Ascending aorta (tissue), 2 donors: ENCODE data around the gene SRGAP1. TPM values are rescaled to one million over a fixed set of nuclear protein-coding genes. Genes with fewer than 3 reads are reported as not detected.

ENCODE experiments used
- DNase-seq, 2 donors: peaks; one replicate each; pipeline ENCODE4 v3.0.0-alpha.2; 2019; ENCODE audit warnings: low spot score in 2 of 2
- H3K27ac ChIP-seq, 2 donors: fragments of 200-600 bp; sonication (generic); one replicate each; pipeline ENCODE4 v1.5.1; 2016 to 2017; ENCODE audit warnings: mild to moderate bottlenecking in 1 of 2
- H3K27me3 ChIP-seq: fragments of 200-600 bp; sonication (generic); one replicate; pipeline ENCODE4 v1.5.1; 2017
- H3K36me3 ChIP-seq, 2 donors: fragments of 200-600 bp; sonication (generic); one replicate each; pipeline ENCODE4 v1.5.1; 2016
- H3K4me1 ChIP-seq, 2 donors: fragments of 200-600 bp; sonication (generic); one replicate each; pipeline ENCODE4 v1.5.1; 2016 to 2017; ENCODE audit warnings: mild to moderate bottlenecking in 1 of 2
- H3K4me3 ChIP-seq, 2 donors: fragments of 200-600 bp; sonication (generic); one replicate each; pipeline ENCODE4 v1.5.1; 2016 to 2017; ENCODE audit warnings: mild to moderate bottlenecking in 1 of 2
- H3K9me3 ChIP-seq, 2 donors: fragments of 200-600 bp; sonication (generic); one replicate each; pipeline ENCODE4 v1.5.1; 2016
- CTCF ChIP-seq, 3 experiments: fragments of 200-600 bp in 2 of 3; fragments of 450-650 bp in 1 of 3; sonication (generic) in 2 of 3; IDR thresholded peaks; one replicate each; pipeline ENCODE4 v1.5.1; 2016 to 2019; ENCODE audit warnings: antibody characterized with exemption in 3 of 3, mild to moderate bottlenecking in 1 of 3, moderate library complexity in 1 of 3
- intact Hi-C: fragments of 100-400 bp; cut with DNase I; formaldehyde crosslinking; loops from one replicate; pipeline ENCODE4 v1.15.1; 2023
- total RNA-seq: library from RNA; depleted of rRNA; stranded (reverse); fragments of >200 nt; gene quantifications from one replicate; pipeline ENCODE4 v1.1.0, GENCODE V29; 2016

Gene SRGAP1
- total RNA-seq, 1 donor from 2014 or later = 5.5 TPM

- no peaks in the 10 kb centered on the region for H3K27me3 ChIP-seq
- H3K4me3 ChIP-seq = no peak overlapping the region
- intact Hi-C loops = no loop called here
- no peak for TF ChIP-seq CTCF (IDR thresholded peaks at IDR 0.05)
- H3K36me3 ChIP-seq = no peaks in the 10 kb centered on the region
- no peak overlapping the region for H3K27ac ChIP-seq
- peaks cover 0 to 17% of the 10 kb centered on the region in 2 donors for H3K9me3 ChIP-seq
- H3K4me1 ChIP-seq = no peaks in the 10 kb centered on the region
- DNase-seq = no peak
Measured at GRCh38 chr12:63909746-63910145, 65.2 kb downstream of the SRGAP1 start.

GRCh38 chr12:63911341-63911740, 66.8 kb downstream of the SRGAP1 start:
- Histone ChIP-seq H3K27me3 (no peaks in the 10 kb centered on the region), H3K27ac (no peak overlapping the region), H3K4me1 (peaks cover 0 to 9% of the 10 kb centered on the region in 2 donors), H3K36me3 (no peaks in the 10 kb centered on the region), H3K4me3 (no peak overlapping the region), H3K9me3 (peaks cover 0 to 6% of the 10 kb centered on the region in 2 donors)
- DNase-seq = no peak
- intact Hi-C loops = no loop called here
- TF ChIP-seq CTCF (IDR thresholded peaks at IDR 0.05) = no peak

GRCh38 chr12:63912651-63913050, 68.2 kb downstream of the SRGAP1 start:
- peaks cover 0 to 9% of the 10 kb centered on the region in 2 donors for H3K4me1 ChIP-seq
- DNase-seq = no peak
- no peaks in the 10 kb centered on the region for H3K36me3 ChIP-seq
- no peaks in the 10 kb centered on the region for H3K27me3 ChIP-seq
- H3K27ac ChIP-seq = no peak overlapping the region
- intact Hi-C loops = no loop called here
- H3K4me3 ChIP-seq = no peak overlapping the region
- no peaks in the 10 kb centered on the region for H3K9me3 ChIP-seq
- TF ChIP-seq CTCF (IDR thresholded peaks at IDR 0.05) = no peak

GRCh38 chr12:63913929-63914328, 69.4 kb downstream of the SRGAP1 start:
- DNase-seq = no peak
- H3K4me3 ChIP-seq = no peak overlapping the region
- H3K36me3 ChIP-seq = no peaks in the 10 kb centered on the region
- H3K4me1 ChIP-seq = peaks cover 0 to 9% of the 10 kb centered on the region in 2 donors
- H3K9me3 ChIP-seq = no peaks in the 10 kb centered on the region
- TF ChIP-seq CTCF (IDR thresholded peaks at IDR 0.05) = no peak
- no peak overlapping the region for H3K27ac ChIP-seq
- intact Hi-C loops = no loop called here
- H3K27me3 ChIP-seq = no peaks in the 10 kb centered on the region

- intact Hi-C loops = no loop called here
- H3K27ac ChIP-seq = no peak overlapping the region
- peaks cover 0 to 12% of the 10 kb centered on the region in 2 donors for H3K4me1 ChIP-seq
- H3K9me3 ChIP-seq = no peaks in the 10 kb centered on the region
- H3K36me3 ChIP-seq = no peaks in the 10 kb centered on the region
- no peaks in the 10 kb centered on the region for H3K27me3 ChIP-seq
- no peak overlapping the region for H3K4me3 ChIP-seq
- no peak for TF ChIP-seq CTCF (IDR thresholded peaks at IDR 0.05)
- no peak for DNase-seq
Measured at GRCh38 chr12:63915105-63915800, 70.8 kb downstream of the SRGAP1 start.
